Breast epithelium (tissue), 3 donors: ENCODE measurements around the gene DMRT3.

ENCODE experiments used
- CTCF ChIP-seq, 3 donors: fragments of 450-650 bp; IDR thresholded peaks; one replicate each; pipeline ENCODE4 v1.5.1; 2016 to 2017; ENCODE audit warnings: antibody characterized with exemption in 3 of 3, mild to moderate bottlenecking in 3 of 3, moderate library complexity in 3 of 3
- POLR2A ChIP-seq: fragments of 450-650 bp; IDR thresholded peaks from one replicate; pipeline ENCODE4 v1.6.1; 2016; ENCODE audit warnings: antibody characterized with exemption, mild to moderate bottlenecking, moderate library complexity
- POLR2AphosphoS5 ChIP-seq, 3 donors: sonication (generic); formaldehyde crosslinking; IDR thresholded peaks; one replicate each; pipeline ENCODE4 v1.6.1; 2017; ENCODE audit warnings: antibody characterized with exemption in 3 of 3

GRCh38 chr9:967436-967835 lies 9.0 kb upstream of the DMRT3 start:
- TF ChIP-seq CTCF (IDR thresholded peaks at IDR 0.05), result no peak
- TF ChIP-seq POLR2A, result no peak
- TF ChIP-seq POLR2AphosphoS5 (IDR thresholded peaks at IDR 0.05), result no peak
